Ovary (tissue), 9 donors: Measurements from ENCODE around the gene FBXL17. TPM values are rescaled to one million over a fixed set of nuclear protein-coding genes. Genes with fewer than 3 reads are reported as not detected.

Experiments used
- DNase-seq, 5 donors: peaks; one replicate each; pipeline ENCODE4 v3.0.0-alpha.2; 2019 to 2020
- H3K27ac ChIP-seq, 2 donors: fragments of 200-600 bp; one replicate each; pipeline versions ENCODE4 v1.5.1 to v1.8.0; 2019 to 2022
- H3K27me3 ChIP-seq: fragments of 200-600 bp; one replicate; pipeline ENCODE4 v1.8.0; 2022
- H3K36me3 ChIP-seq: fragments of 200-600 bp; sonication (generic); one replicate; pipeline ENCODE4 v1.5.1; 2019
- H3K4me1 ChIP-seq: one replicate; pipeline ENCODE4 v1.8.1; 2013; ENCODE audit warnings: mild to moderate bottlenecking, moderate library complexity; ENCODE audit not compliant: insufficient read depth
- H3K4me3 ChIP-seq: fragments of 200-600 bp; sonication (generic); one replicate; pipeline ENCODE4 v1.5.1; 2017
- H3K9me3 ChIP-seq, 2 donors: fragments of 200-600 bp in 1 of 2; sonication (generic) in 1 of 2; one replicate each; pipeline versions ENCODE4 v1.5.1 to v1.8.1; 2013 to 2019; ENCODE audit warnings: mild to moderate bottlenecking in 1 of 2, moderate library complexity in 1 of 2
- CTCF ChIP-seq, 3 donors: fragments of 450-650 bp in 2 of 3; fragments of 200-600 bp in 1 of 3; IDR thresholded peaks; one replicate each; pipeline versions ENCODE4 v1.5.1 to v1.8.0; 2016 to 2022; ENCODE audit warnings: antibody characterized with exemption in 3 of 3, mild to moderate bottlenecking in 1 of 3
- EP300 ChIP-seq: sonication (generic); formaldehyde crosslinking; IDR thresholded peaks from one replicate; pipeline ENCODE4 v1.6.1; 2017; ENCODE audit warnings: antibody characterized with exemption
- POLR2A ChIP-seq: fragments of 450-650 bp; IDR thresholded peaks from one replicate; pipeline ENCODE4 v1.6.1; 2017; ENCODE audit warnings: antibody characterized with exemption, mild to moderate bottlenecking, moderate library complexity
- WGBS, 3 donors: extraction: QIAGEN DNeasy Blood & Tissue Kit in 1 of 3; methylation state at CpG; one replicate each; pipeline versions ENCODE4 v1.1.5 to v1.1.7; 2013 to 2017; 5-methylcytosine and 5-hydroxymethylcytosine counted together
- intact Hi-C, 4 donors: fragments of 100-400 bp; cut with DNase I; formaldehyde crosslinking; loops; one replicate each; pipeline versions ENCODE4 v1.11.0 to v1.15.1; 2022 to 2023
- polyA plus RNA-seq, 2 donors: library from polyadenylated mRNA; stranded (reverse); fragments of 200-250 nt in 1 of 2; fragments of 350-450 nt in 1 of 2; fragmentation: Illumina TruSeq in 1 of 2; extraction: RNeasy Lipid Tissue Mini Kit (QIAGEN cat#74804) in 1 of 2; gene quantifications; one replicate each; pipeline ENCODE4 v1.2.3, GENCODE V29; 2013 to 2014
- total RNA-seq, 7 donors: library from RNA; depleted of rRNA in 2 of 7; stranded (reverse); fragments of >200 nt in 2 of 7; fragmentation: NEBNext Ultra II Directional in 3 of 7; extraction: Animal tissue kit (Norgen Biotek cat#: 25700) in 3 of 7; gene quantifications; one replicate each; pipeline versions ENCODE4 v1.1.0 to v1.2.4, GENCODE V29; 2016 to 2023
- donor health status: DM: no; HTN: no; CAD: no; lungs with moderate emphysema.
- donor health status: DM: no; HTN: no; CAD: no.
- donor health status: Bipolar disorder and iron deficiency.
- donor health status: DM: yes; HTN: yes; CAD: no.
- donor health status: DM: no; HTN: no; CAD: no.
- donor health status: DM: yes; HTN: yes; CAD: no.

FBXL17 gene
- total and polyA plus RNA-seq, 9 donors: 6.8 to 20.4 (median 15.9) TPM

- DNase-seq: peak; percentile 65 to 72 (median 67)
- H3K9me3 ChIP-seq: no peaks in the 10 kb centered on the region
- 0 to 1% (median 0%) methylated on average over 34 to 85 of the region's 85 CpGs for WGBS, 3 donors
- H3K36me3 ChIP-seq: no peaks in the 10 kb centered on the region
- TF ChIP-seq EP300: no peak
- no peak for TF ChIP-seq POLR2A
- TF ChIP-seq CTCF (IDR thresholded peaks at IDR 0.05): no peak
- H3K27ac ChIP-seq: peak overlapping the region; percentile 82 to 99
- peak overlapping the region; percentile 100 for H3K4me3 ChIP-seq
- intact Hi-C loops: loop anchor here in 1 of 4 donors (5.0 kb wide), 1 partner anchor 367 kb away; the partner anchor contains the start of gene FER
- H3K4me1 ChIP-seq: peaks cover 3% of the 10 kb centered on the region
- no peaks in the 10 kb centered on the region for H3K27me3 ChIP-seq
Measured at GRCh38 chr5:108380531-108381349, 1.2 kb downstream of the FBXL17 start.

- peak overlapping the region; percentile 100 for H3K4me3 ChIP-seq
- peaks cover 3% of the 10 kb centered on the region for H3K4me1 ChIP-seq
- no peaks in the 10 kb centered on the region for H3K36me3 ChIP-seq
- H3K27me3 ChIP-seq: no peaks in the 10 kb centered on the region
- peak overlapping the region; percentile 82 to 99 for H3K27ac ChIP-seq
- 7 to 12% (median 10%) methylated on average over 8 of the region's 8 CpGs for WGBS, 3 donors
- no peaks in the 10 kb centered on the region for H3K9me3 ChIP-seq
- no peak for TF ChIP-seq EP300
- intact Hi-C loops: loop anchor here in 1 of 4 donors (5.0 kb wide), 1 partner anchor 367 kb away; the partner anchor contains the start of gene FER
- DNase-seq: no peak
Measured at GRCh38 chr5:108379722-108380530, 2.0 kb downstream of the FBXL17 start.

DNA sequence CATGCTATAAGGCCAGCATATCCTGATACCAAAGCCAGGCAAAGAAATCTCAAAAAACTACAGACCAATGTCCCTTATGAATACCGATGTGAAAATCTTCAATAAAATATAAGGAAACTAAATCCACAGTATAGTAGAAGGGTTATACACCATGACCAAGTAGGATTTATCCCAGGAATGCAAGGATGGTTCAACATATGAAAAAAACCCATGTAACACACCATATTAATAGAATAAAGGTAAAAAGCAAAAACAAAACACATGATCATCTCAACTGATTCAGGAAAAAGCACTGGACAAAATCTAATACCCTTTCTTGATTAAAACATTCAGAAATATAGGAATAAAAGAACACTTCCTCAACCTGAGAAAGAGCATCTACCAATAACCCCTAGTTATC, 6.1 kb downstream of the FBXL17 start:
- Histone ChIP-seq H3K27me3 (no peaks in the 10 kb centered on the region), H3K4me1 (no peaks in the 10 kb centered on the region), H3K36me3 (no peaks in the 10 kb centered on the region), H3K4me3 (no peak overlapping the region), H3K27ac (no peak overlapping the region), H3K9me3 (peaks cover 2 to 3% of the 10 kb centered on the region in 2 donors)
- TF ChIP-seq CTCF (IDR thresholded peaks at IDR 0.05) (no peak), EP300 (no peak), POLR2A (no peak)
- intact Hi-C loops: no loop called here
- no peak for DNase-seq
- 97 to 100% (median 97%) methylated on average over 1 of the region's 1 CpG for WGBS, 3 donors

DNA sequence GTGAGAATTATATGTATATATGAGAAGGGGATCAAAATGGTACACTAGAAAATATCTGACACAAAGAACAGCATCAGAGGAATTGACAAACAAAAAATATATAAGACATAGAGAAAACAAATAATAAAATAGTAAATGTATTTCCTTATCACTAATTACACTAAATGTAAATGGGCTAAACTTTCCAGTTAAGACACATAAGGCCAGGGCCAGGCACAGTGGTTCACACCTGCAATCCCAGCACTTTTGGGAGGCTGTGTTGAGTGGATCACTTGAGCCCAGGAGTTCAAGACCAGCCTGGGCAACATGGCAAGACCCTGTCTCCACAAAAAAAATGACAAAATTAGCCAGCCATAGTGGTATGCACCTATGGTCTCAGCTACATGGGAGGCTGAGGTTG, 8.5 kb downstream of the FBXL17 start:
- Histone ChIP-seq H3K4me1 (no peaks in the 10 kb centered on the region), H3K27me3 (no peaks in the 10 kb centered on the region), H3K9me3 (peaks cover 2 to 3% of the 10 kb centered on the region in 2 donors), H3K27ac (no peak overlapping the region), H3K36me3 (no peaks in the 10 kb centered on the region), H3K4me3 (no peak overlapping the region)
- DNase-seq: no peak
- TF ChIP-seq CTCF (IDR thresholded peaks at IDR 0.05): no peak
- TF ChIP-seq POLR2A: no peak
- TF ChIP-seq EP300: no peak
- intact Hi-C loops: no loop called here
